ENCODE data around the gene SNRPD2. TPM values are rescaled to one million over a fixed set of nuclear protein-coding genes. Genes with fewer than 3 reads are reported as not detected.

Gene SNRPD2
- total RNA-seq, 3 donors from 2014 or later (not counting 1 experiment from before 2014, with no cell fraction given), result 212 to 252 (median 241) TPM

DNA sequence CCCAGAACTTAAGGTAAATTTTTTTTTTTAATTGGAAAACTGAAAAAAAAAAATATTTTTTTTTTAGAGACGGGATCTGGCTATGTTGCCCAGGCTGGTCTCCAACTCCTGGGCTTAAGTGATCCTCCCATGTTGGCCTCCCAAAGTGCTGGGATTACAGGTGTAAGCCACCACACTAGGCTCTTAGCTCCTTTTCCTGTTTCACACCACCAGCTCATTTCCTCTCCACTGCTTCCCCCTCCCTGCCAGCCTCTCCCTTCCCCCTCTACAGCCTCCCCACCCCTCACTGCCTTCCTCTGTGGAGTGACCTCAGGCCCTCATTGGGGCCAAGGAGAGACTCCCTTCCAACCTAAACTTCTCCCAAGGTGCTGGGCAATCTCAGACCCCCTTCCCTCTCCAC, 28.0 kb downstream of the SNRPD2 start:
- Mint-ChIP-seq H3K27ac (no peak overlapping the region), H3K9me3 (no peaks in the 10 kb centered on the region), H3K27me3 (ENCODE audit: low read depth in 2 of 2) (peaks cover 0 to 18% of the 10 kb centered on the region in 2 donors), H3K4me3 (no peak overlapping the region), H3K4me1 (peaks cover 14 to 20% of the 10 kb centered on the region in 2 donors), H3K36me3 (no peaks in the 10 kb centered on the region)
- ATAC-seq, result no peak
- Histone ChIP-seq H3K27me3 (ENCODE audit: control insufficient read depth, insufficient read depth, low read length) (no peaks in the 10 kb centered on the region), H3K4me1 (ENCODE audit: control insufficient read depth, insufficient read depth, low read length) (peaks cover 15% of the 10 kb centered on the region), H3K27ac (ENCODE audit: low read length) (no peak overlapping the region), H3K4me3 (ENCODE audit: low read length) (no peak overlapping the region), H3K9me3 (ENCODE audit: control insufficient read depth, insufficient read depth, low read length) (no peaks in the 10 kb centered on the region), H3K36me3 (ENCODE audit: control insufficient read depth, insufficient read depth, low read length) (no peaks in the 10 kb centered on the region)
- no peak for DNase-seq
- intact Hi-C loops (cut with micrococcal nuclease), result no loop called here
- TF ChIP-seq, protein P1, sequence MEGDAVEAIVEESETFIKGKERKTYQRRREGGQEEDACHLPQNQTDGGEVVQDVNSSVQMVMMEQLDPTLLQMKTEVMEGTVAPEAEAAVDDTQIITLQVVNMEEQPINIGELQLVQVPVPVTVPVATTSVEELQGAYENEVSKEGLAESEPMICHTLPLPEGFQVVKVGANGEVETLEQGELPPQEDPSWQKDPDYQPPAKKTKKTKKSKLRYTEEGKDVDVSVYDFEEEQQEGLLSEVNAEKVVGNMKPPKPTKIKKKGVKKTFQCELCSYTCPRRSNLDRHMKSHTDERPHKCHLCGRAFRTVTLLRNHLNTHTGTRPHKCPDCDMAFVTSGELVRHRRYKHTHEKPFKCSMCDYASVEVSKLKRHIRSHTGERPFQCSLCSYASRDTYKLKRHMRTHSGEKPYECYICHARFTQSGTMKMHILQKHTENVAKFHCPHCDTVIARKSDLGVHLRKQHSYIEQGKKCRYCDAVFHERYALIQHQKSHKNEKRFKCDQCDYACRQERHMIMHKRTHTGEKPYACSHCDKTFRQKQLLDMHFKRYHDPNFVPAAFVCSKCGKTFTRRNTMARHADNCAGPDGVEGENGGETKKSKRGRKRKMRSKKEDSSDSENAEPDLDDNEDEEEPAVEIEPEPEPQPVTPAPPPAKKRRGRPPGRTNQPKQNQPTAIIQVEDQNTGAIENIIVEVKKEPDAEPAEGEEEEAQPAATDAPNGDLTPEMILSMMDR (IDR thresholded peaks at IDR 0.05), result no peak
- WGBS (ENCODE audit: insufficient coverage), result 96% methylated on average over 1 of the region's 1 CpG

DNA sequence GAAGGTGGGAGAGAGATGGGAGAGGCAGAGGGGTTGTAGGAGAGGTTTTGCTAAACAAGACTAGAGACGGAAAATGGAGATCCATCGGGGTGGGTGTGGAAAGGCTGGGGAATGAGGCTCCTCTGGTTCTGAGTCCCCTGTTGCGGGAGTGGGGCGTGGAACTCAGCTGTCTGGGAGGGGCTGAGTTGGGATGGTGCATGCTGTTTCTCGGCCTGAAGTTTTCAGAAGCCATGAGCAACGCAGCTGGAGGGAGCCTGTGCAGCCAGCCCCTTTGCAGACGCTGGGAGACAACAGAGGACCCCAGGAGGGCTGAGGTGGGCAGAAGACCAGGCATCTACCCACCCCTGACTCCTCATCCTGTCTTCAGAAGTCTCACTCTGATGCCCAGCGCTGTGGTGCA, 31.1 kb downstream of the SNRPD2 start:
- Mint-ChIP-seq H3K4me1 (peaks cover 0 to 4% of the 10 kb centered on the region in 2 donors), H3K27ac (no peak overlapping the region), H3K36me3 (no peaks in the 10 kb centered on the region), H3K4me3 (no peak overlapping the region), H3K9me3 (no peaks in the 10 kb centered on the region), H3K27me3 (ENCODE audit: low read depth in 2 of 2) (peaks cover 0 to 18% of the 10 kb centered on the region in 2 donors)
- no peak overlapping the region for H3K27ac ChIP-seq (ENCODE audit: low read length)
- DNase-seq (no peak), ATAC-seq (no peak)
- TF ChIP-seq, protein P1 (IDR thresholded peaks at IDR 0.05), result no peak
- H3K27me3 ChIP-seq (ENCODE audit: control insufficient read depth, insufficient read depth, low read length), result no peaks in the 10 kb centered on the region
- intact Hi-C loops (cut with micrococcal nuclease), result no loop called here
- no peaks in the 10 kb centered on the region for H3K4me1 ChIP-seq (ENCODE audit: control insufficient read depth, insufficient read depth, low read length)
- H3K36me3 ChIP-seq (ENCODE audit: control insufficient read depth, insufficient read depth, low read length), result no peaks in the 10 kb centered on the region
- no peak overlapping the region for H3K4me3 ChIP-seq (ENCODE audit: low read length)
- H3K9me3 ChIP-seq (ENCODE audit: control insufficient read depth, insufficient read depth, low read length), result no peaks in the 10 kb centered on the region
- 66% methylated on average over 8 of the region's 8 CpGs for WGBS (ENCODE audit: insufficient coverage)

DNA sequence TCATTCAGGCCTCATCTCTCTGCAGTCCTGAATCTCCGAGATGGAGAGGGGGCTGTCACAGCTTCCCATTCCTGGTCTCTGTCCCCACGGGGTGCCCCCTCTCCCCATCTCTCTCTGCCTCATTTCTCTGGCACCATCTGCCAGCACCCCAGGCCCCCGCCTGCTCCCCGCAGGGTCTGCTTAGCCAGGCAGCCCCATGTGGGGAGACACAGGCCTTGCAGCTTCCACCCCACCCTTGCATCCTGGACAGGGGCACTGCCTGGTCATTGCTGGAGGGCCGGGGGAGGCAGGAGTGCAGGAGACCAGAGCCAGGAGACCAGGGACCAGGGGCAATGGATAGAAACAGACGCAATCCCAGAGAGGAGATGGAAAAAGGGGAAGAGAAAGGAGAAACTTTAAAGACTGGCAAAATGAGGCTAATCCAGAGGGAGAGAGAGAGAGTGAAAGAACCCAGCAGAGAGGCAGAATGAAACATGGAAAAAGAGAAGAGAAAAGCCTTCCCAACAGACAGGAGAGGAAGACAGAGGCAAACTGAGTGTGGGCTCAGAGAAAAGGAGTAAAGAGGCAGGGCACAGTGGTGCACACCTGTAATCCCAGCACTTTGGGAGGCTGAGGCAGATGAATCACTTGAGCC, 32.5 kb downstream of the SNRPD2 start:
- 83% methylated on average over 6 of the region's 6 CpGs for WGBS (ENCODE audit: insufficient coverage)
- no peak overlapping the region for H3K27ac Mint-ChIP-seq
- H3K4me3 Mint-ChIP-seq, result no peak overlapping the region

More for the DNA sequence above, 32.5 kb downstream of the SNRPD2 start:
- peaks cover 0 to 18% of the 10 kb centered on the region in 2 donors for H3K27me3 Mint-ChIP-seq (ENCODE audit: low read depth in 2 of 2)
- H3K36me3 Mint-ChIP-seq, result no peaks in the 10 kb centered on the region
- Histone ChIP-seq H3K27me3 (ENCODE audit: control insufficient read depth, insufficient read depth, low read length) (no peaks in the 10 kb centered on the region), H3K4me3 (ENCODE audit: low read length) (no peak overlapping the region), H3K9me3 (ENCODE audit: control insufficient read depth, insufficient read depth, low read length) (no peaks in the 10 kb centered on the region), H3K36me3 (ENCODE audit: control insufficient read depth, insufficient read depth, low read length) (no peaks in the 10 kb centered on the region), H3K4me1 (ENCODE audit: control insufficient read depth, insufficient read depth, low read length) (no peaks in the 10 kb centered on the region), H3K27ac (ENCODE audit: low read length) (no peak overlapping the region)
- H3K9me3 Mint-ChIP-seq, result no peaks in the 10 kb centered on the region
- TF ChIP-seq, protein P1 (IDR thresholded peaks at IDR 0.05), result no peak
- peaks cover 0 to 3% of the 10 kb centered on the region in 2 donors for H3K4me1 Mint-ChIP-seq
- intact Hi-C loops (cut with micrococcal nuclease), result no loop called here
- no peak for ATAC-seq
- DNase-seq, result no peak
